Stimulated activated CD4-positive, alpha-beta T cell treated with anti-CD3 and anti-CD28 coated beads, Interleukin-12 subunit alpha, Interleukin-12 subunit beta, amount 100 ng/mL, for 48 hours (primary cell): ENCODE results near the gene MED15.
"Not testable (repeated sequence)": the region's sequence is repeated elsewhere in the genome, so short reads cannot be mapped to it uniquely, and the experiment has no call there.

Experiments used
- DNase-seq, 3 donors: peaks; one replicate each; pipeline ENCODE4 v3.0.0-alpha.2; 2020; ENCODE audit warnings: low read depth in 2 of 3, low spot score in 1 of 3

MED15 gene

GRCh38 chr22:20479612-20480196 lies 27.7 kb upstream of the MED15 start:
- DNase-seq: no peak

GRCh38 chr22:20483143-20483506 lies 24.3 kb upstream of the MED15 start:
- DNase-seq: not testable (repeated sequence)

DNA sequence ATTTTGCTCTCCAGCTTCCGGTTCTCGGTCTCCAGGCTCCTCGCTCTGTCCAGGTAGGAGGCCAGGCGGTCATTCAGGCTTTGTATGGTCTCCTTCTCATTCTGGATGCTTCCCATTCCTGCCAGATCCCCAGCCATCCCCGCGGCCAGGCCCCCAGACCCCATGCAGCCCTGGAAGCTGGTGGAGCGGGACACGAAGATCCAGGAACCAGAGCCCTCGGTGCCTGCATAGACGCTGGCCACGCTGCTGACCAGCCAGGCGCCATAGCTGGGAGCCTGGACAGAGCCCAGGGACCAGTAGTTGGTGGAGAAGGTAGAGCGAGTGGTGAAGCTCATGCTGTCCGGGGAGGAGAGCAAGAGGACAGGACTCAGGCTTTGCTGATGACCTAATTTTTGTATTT lies 23.6 kb upstream of the MED15 start:
- no peak for DNase-seq

- DNase-seq: no peak
Measured at GRCh38 chr22:20484948-20485683, 22.3 kb upstream of the MED15 start.

- DNase-seq: no peak
Measured at GRCh38 chr22:20486229-20486628, 21.2 kb upstream of the MED15 start.

DNA sequence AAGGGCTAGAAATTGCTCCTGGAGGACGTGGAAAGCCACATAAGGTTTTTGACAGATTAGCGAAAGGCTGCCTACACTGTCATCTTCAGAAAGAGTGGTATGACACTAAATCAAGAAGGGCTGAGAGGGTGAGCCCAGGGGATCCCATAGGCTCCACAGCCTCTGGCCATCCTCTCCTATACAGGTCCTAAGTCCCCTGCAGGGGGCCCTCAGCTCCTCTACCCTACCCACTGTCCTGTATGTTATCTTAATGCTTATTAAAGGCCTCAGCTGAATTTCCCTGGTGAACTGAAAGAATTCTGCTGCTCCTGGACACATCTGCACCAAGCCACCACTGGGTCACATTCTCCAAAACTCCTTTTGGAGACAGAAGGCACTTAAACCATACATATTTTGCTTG lies 19.7 kb upstream of the MED15 start:
- DNase-seq: no peak

DNA sequence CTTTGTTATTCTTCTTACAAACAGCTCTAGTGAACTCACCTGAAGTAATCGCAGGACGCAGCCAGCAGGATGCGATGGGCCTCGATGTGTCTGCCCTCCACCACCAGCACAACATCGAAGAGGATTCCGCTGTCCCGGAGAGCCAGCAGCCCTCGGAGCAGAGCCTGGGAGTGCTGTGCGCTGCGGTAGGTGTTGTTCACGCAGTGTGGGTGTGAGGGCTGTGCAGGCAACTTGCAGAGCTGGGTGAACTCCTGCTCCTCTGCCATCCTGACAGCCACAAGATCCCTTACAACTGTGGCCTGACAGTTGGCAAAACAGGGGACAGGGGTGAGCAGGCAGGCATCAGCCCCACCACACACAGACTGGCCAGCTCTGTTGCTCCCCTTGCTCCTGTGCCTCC lies 18.5 kb upstream of the MED15 start:
- DNase-seq: no peak

DNA sequence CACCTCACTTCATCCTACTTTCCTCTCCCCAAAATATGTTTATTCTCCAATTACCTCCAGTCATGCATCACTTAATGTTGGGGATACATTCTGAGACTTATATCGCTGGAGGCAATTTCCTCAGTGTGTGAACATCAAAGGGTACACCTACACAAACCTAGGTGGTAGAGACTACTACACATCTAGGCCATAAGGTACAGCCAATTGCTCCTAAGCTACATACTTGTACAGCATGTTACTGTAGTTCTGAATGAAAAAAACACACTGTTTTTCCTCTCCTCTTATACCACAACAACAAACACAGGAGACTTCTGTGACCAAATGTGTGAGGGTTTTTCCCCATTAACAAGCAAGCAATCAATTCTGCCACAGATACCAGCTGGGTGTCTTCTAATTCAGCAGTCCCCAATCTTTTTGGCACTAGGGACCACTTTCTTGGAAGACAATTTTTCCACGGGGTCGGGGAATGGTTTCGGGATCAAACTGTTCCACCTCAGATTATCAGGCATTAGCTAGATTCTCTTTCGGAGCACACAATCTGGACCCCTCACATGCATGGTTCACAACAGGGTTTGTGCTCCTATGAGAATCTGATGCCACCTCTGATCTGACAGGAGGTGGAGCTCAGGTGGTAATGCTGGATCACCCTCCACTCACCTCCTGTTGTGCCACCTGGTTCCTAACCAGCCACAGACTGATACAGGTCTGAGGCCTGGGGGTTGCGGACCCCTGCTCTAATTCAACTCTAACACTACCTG lies 17.0 kb upstream of the MED15 start:
- DNase-seq: no peak

GRCh38 chr22:20490941-20491307 lies 16.5 kb upstream of the MED15 start:
- no peak for DNase-seq

DNA sequence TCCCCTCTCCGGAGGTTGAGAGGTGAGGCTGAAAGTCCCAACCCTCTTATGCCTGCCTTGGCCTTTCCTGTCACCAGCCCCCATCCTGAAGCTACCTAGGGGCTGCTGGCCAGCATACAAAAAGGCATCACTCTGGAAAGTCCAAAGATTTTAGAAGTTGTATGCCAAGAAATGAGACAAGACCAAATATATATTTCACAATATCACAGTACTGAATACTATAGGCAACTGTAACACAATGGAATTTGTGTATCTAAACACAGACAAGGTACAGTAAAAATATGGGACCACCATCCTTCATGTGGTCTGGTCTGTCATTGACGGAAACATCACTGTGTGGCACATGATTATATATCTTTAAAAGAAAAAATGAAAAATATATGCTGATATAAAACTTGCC lies 16.1 kb upstream of the MED15 start:
- no peak for DNase-seq

- peak in 1 of 3 donors; percentile 33 for DNase-seq
Measured at GRCh38 chr22:20494978-20495860, 12.2 kb upstream of the MED15 start, which contains the start of gene KLHL22. KLHL22 (minus strand) TSS chr22:20495795; CDS start chr22:20489211, 6,584 bp downstream.

- peak; percentile 81 to 93 (median 83) for DNase-seq
Measured at GRCh38 chr22:20495861-20496681, 11.3 kb upstream of the MED15 start.

GRCh38 chr22:20497426-20497825 lies 10.0 kb upstream of the MED15 start:
- no peak for DNase-seq

GRCh38 chr22:20498913-20499312 lies 8.5 kb upstream of the MED15 start:
- DNase-seq: no peak

- no peak for DNase-seq
Measured at GRCh38 chr22:20499769-20500168, 7.6 kb upstream of the MED15 start.

- DNase-seq: no peak
Measured at GRCh38 chr22:20503816-20504215, 3.6 kb upstream of the MED15 start.

- DNase-seq: not testable (repeated sequence)
Measured at GRCh38 chr22:20504293-20504922, 3.0 kb upstream of the MED15 start.

DNA sequence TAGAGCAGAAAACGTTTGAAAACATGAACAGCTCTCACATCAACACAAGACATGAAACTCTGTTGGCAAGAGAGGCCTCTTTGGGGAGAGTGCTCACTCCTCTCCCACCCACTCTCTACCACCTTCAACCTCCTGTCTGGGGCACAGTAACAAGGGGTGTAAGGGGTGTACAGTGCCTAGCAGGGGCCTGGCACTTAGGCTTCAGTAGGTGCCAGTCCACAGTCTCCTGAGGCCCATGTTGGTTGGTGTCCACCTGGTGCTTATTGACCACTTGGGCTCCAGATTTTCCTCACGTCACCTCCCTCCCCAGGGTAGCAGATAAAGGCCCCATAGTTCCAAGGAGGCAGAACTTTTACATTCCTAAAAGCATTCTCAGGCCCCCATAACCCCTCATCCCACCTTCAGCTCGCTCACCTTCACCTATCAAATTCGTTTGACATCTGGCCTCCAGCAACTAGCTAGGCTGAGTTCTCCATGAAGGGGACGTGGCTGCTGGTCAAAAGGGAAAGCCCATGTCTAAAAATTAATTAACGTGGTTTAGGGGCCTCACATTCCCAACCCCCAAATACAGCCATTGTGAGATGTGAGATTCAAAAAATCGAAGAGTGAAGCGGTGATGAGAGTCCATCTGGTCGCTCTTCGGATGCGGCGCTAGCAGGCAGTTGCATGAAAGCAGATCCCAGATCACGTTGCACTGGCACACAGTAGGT lies 712 bp upstream of the MED15 start:
- DNase-seq: no peak

DNA sequence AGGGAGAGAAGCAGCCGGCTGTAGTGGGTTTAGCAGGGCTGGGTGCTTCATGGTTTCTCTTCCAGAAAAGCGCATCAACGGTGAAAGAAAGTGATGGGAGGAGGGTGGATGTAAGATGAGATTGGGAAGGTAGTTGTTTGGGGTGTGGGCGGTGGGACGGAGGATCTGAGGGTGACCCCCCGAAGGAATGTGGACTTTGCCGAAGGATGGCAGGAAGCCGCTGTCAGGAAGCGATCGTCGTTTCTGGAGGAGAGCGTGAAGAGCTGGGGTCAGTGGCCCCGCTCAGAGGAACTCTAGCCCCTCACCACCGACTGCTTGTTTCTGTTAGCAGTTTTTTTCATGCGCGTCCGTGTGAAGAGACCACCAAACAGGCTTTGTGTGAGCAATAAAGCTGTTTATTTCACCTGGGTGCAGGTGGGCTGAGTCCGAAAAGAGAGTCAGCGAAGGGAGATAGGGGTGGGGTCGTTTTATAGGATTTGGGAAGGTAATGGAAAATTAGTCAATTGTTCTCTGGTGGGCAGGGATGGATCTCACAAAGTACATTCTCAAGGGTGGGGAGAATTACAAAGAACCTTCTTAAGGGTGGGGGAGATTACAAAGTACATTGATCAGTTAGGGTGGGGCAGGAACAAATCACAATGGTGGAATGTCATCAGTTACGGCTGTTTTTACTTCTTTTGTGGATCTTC lies 801 bp downstream of the MED15 start:
- not testable (repeated sequence) for DNase-seq
